Left lobe of liver (tissue), 2 donors: ENCODE measurements around the gene PYGL. TPM values are rescaled to one million over a fixed set of nuclear protein-coding genes. Genes with fewer than 3 reads are reported as not detected.
"Not testable (repeated sequence)": the region's sequence is repeated elsewhere in the genome, so short reads cannot be mapped to it uniquely, and the experiment has no call there.

Experiments
- ATAC-seq: fragments of 200-7000 bp; cut with Tn5 transposase; one replicate; pipeline ENCODE4 v1.9.1; 2020; ENCODE audit warnings: mild to moderate bottlenecking, moderate library complexity
- DNase-seq: peaks from one replicate; pipeline ENCODE4 v3.0.0-alpha.2; 2020; ENCODE audit warnings: low spot score
- total RNA-seq: library from RNA; stranded (reverse); gene quantifications from one replicate; pipeline ENCODE4 v1.2.1, GENCODE V29; 2021
- donor health status: DM: no; HTN: no; CAD: no; lungs with moderate emphysema.
- donor health status: DM: no; HTN: yes; CAD: no.

PYGL gene
- total RNA-seq, 1 donor from 2014 or later = 99.1 TPM

- DNase-seq = no peak
- no peak for ATAC-seq
These were observed 14.8 kb downstream of the PYGL start for GRCh38 chr14:50929506-50929905.

- no peak for DNase-seq
- peak; percentile 88 for ATAC-seq
These were observed 16.2 kb downstream of the PYGL start for GRCh38 chr14:50928002-50928635.

GRCh38 chr14:50926851-50927386 lies 17.4 kb downstream of the PYGL start:
- ATAC-seq (peak; percentile 43), DNase-seq (no peak)

GRCh38 chr14:50924843-50925242 lies 19.4 kb downstream of the PYGL start:
- DNase-seq (no peak), ATAC-seq (no peak)

- ATAC-seq (no peak), DNase-seq (no peak)
These were observed 20.0 kb downstream of the PYGL start for GRCh38 chr14:50924236-50924635.

- DNase-seq (no peak), ATAC-seq (no peak)
These were observed 21.5 kb downstream of the PYGL start for GRCh38 chr14:50922803-50923202.

- peak; percentile 61 for ATAC-seq
- no peak for DNase-seq
These were observed 23.6 kb downstream of the PYGL start for GRCh38 chr14:50920482-50921230.

GRCh38 chr14:50919524-50919923 lies 24.8 kb downstream of the PYGL start:
- ATAC-seq (peak; percentile 79), DNase-seq (peak; percentile 57)

- ATAC-seq (peak; percentile 12), DNase-seq (no peak)
These were observed 26.8 kb downstream of the PYGL start for GRCh38 chr14:50917449-50917848.

- ATAC-seq (peak; percentile 81), DNase-seq (peak; percentile 67)
These were observed 33.5 kb downstream of the PYGL start for GRCh38 chr14:50910495-50911420.

GRCh38 chr14:50906326-50907065 lies 37.8 kb downstream of the PYGL start:
- DNase-seq = no peak
- no peak for ATAC-seq

GRCh38 chr14:50904719-50905118 lies 39.6 kb downstream of the PYGL start:
- ATAC-seq (no peak), DNase-seq (no peak)

- DNase-seq (no peak), ATAC-seq (no peak)
These were observed 42.9 kb downstream of the PYGL start for GRCh38 chr14:50901361-50901760.

GRCh38 chr14:50897658-50898175 lies 46.6 kb downstream of the PYGL start:
- no peak for DNase-seq
- ATAC-seq = no peak

- ATAC-seq, DNase-seq: not testable (repeated sequence)
These were observed 47.3 kb downstream of the PYGL start for GRCh38 chr14:50897005-50897404.

- ATAC-seq, DNase-seq: not testable (repeated sequence)
These were observed 47.9 kb downstream of the PYGL start for GRCh38 chr14:50896421-50896820.

GRCh38 chr14:50892255-50892654 lies 52.0 kb downstream of the PYGL start:
- ATAC-seq = no peak

GRCh38 chr14:50887476-50887875 lies 56.8 kb downstream of the PYGL start:
- no peak for ATAC-seq
- no peak for DNase-seq

More at GRCh38 chr14:50892255-50892654, 52.0 kb downstream of the PYGL start:
- no peak for DNase-seq

- ATAC-seq = no peak
- no peak for DNase-seq
These were observed 60.5 kb downstream of the PYGL start for GRCh38 chr14:50883827-50884197.
